Psoas muscle (tissue), 8 donors: ENCODE data around the gene CCNY. TPM values are rescaled to one million over a fixed set of nuclear protein-coding genes. Genes with fewer than 3 reads are reported as not detected.

Source experiments
- ATAC-seq, 4 donors: fragments of 200-7000 bp; cut with Tn5 transposase; one replicate each; pipeline ENCODE4 v1.9.1; 2020; ENCODE audit warnings: moderate library complexity in 3 of 4, mild to moderate bottlenecking in 2 of 4
- DNase-seq, 2 donors: peaks; one replicate each; pipeline ENCODE4 v3.0.0-alpha.2; 2020
- H3K27ac ChIP-seq: fragments of 200-600 bp; one replicate; pipeline ENCODE4 v1.8.0; 2022
- H3K27me3 ChIP-seq, 3 donors: fragments of 200-600 bp in 1 of 3; one replicate each; pipeline versions ENCODE4 v1.6.1 to v1.8.0; 2013 to 2022; ENCODE audit warnings: low read length in 2 of 3, mild to moderate bottlenecking in 2 of 3, moderate library complexity in 1 of 3; ENCODE audit not compliant: insufficient read depth in 3 of 3
- H3K36me3 ChIP-seq, 2 donors: fragments of 200-600 bp in 1 of 2; one replicate each; pipeline versions ENCODE4 v1.6.1 to v1.8.0; 2013 to 2022; ENCODE audit warnings: low read depth in 1 of 2, mild to moderate bottlenecking in 1 of 2, moderate library complexity in 1 of 2; ENCODE audit not compliant: insufficient read depth in 1 of 2
- H3K4me1 ChIP-seq: fragments of 200-600 bp; one replicate; pipeline ENCODE4 v1.8.0; 2022
- H3K4me3 ChIP-seq: fragments of 200-600 bp; one replicate; pipeline ENCODE4 v1.8.0; 2022; ENCODE audit warnings: mild to moderate bottlenecking
- H3K9me3 ChIP-seq: fragments of 200-600 bp; one replicate; pipeline ENCODE4 v1.8.0; 2022
- WGBS, 3 donors: extraction: QIAGEN DNeasy Blood & Tissue Kit; methylation state at CpG; one replicate each; pipeline versions ENCODE4 v1.1.6 to v1.1.7; 2013; 5-methylcytosine and 5-hydroxymethylcytosine counted together
- intact Hi-C, 2 donors: fragments of 100-400 bp; cut with DNase I; formaldehyde crosslinking; loops; one replicate each; pipeline versions ENCODE4 v1.11.0 to v1.14.2; 2022
- polyA plus RNA-seq, 3 donors: library from polyadenylated mRNA; stranded (reverse); fragments of 200-250 nt; gene quantifications; one replicate each; pipeline ENCODE4 v1.2.3, GENCODE V29; 2013
- total RNA-seq, 4 donors: library from RNA; stranded (reverse); fragmentation: NEBNext Ultra II Directional in 2 of 4; extraction: Animal tissue kit (Norgen Biotek cat#: 25700) in 2 of 4; gene quantifications; one replicate each; pipeline versions ENCODE4 v1.2.1 to v1.2.4, GENCODE V29; 2021 to 2023
- TF ChIP-seq, protein P1 (sequence below): fragments of 200-600 bp; IDR thresholded peaks from one replicate; pipeline ENCODE4 v1.8.0; 2022; ENCODE audit warnings: antibody characterized with exemption
- donor health status: healthy with polysubstance abuse.
- donor health status: DM: no; HTN: no; CAD: no; lungs with moderate emphysema.
- donor health status: Bipolar disorder and iron deficiency.
- donor health status: healthy.
- donor health status: DM: yes; HTN: yes; CAD: no.
- donor health status: DM: no; HTN: no; CAD: no.
- donor health status: DM: no; HTN: no; CAD: no.
- donor health status: DM: yes; HTN: yes; CAD: no.

The CCNY gene
- total and polyA plus RNA-seq, 7 donors = 21.2 to 55.8 (median 47.0) TPM

DNA sequence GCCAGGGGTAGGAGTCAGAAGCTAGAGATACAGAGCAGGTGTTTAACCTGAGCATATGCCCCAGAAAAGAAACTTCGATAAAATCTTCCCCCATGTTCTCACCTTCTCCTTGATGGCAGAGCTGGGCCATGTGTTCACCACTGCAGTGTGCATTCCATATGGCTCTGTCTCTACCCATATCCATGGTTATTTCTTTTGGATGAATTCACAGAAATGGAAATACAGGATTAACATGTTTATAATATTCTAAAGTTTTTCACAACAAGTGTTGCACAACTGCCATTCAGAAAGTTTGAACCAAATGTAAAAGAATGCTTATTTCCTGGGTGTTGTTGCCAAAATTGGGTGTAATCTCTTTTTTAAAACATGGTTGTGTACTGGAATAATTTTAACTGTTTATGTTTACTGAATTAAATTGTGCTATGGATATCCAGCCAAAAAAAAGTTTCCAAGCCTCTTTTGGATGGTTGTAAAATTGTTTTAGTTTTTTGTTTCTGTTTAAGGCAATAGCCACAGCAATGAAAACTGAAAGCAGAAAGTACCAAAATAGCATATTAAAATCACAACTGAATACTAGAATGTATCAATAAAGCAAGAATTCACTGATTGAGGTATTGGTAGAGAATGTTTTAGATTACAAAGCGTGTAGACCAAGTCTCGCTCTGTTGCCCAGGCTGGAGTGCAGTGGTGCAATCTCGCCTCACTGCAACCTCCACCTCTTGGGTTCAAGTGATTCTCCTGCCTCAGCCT, 19.9 kb upstream of the CCNY start:
- Histone ChIP-seq H3K27ac (no peak overlapping the region), H3K9me3 (no peaks in the 10 kb centered on the region), H3K4me3 (no peak overlapping the region), H3K36me3 (peaks cover 7 to 36% of the 10 kb centered on the region in 2 donors), H3K4me1 (no peaks in the 10 kb centered on the region), H3K27me3 (no peaks in the 10 kb centered on the region)
- TF ChIP-seq, protein P1, sequence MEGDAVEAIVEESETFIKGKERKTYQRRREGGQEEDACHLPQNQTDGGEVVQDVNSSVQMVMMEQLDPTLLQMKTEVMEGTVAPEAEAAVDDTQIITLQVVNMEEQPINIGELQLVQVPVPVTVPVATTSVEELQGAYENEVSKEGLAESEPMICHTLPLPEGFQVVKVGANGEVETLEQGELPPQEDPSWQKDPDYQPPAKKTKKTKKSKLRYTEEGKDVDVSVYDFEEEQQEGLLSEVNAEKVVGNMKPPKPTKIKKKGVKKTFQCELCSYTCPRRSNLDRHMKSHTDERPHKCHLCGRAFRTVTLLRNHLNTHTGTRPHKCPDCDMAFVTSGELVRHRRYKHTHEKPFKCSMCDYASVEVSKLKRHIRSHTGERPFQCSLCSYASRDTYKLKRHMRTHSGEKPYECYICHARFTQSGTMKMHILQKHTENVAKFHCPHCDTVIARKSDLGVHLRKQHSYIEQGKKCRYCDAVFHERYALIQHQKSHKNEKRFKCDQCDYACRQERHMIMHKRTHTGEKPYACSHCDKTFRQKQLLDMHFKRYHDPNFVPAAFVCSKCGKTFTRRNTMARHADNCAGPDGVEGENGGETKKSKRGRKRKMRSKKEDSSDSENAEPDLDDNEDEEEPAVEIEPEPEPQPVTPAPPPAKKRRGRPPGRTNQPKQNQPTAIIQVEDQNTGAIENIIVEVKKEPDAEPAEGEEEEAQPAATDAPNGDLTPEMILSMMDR = no peak
- DNase-seq (no peak), ATAC-seq (no peak)
- intact Hi-C loops = no loop called here
- 71 to 95% (median 72%) methylated on average over 4 of the region's 4 CpGs for WGBS, 3 donors

DNA sequence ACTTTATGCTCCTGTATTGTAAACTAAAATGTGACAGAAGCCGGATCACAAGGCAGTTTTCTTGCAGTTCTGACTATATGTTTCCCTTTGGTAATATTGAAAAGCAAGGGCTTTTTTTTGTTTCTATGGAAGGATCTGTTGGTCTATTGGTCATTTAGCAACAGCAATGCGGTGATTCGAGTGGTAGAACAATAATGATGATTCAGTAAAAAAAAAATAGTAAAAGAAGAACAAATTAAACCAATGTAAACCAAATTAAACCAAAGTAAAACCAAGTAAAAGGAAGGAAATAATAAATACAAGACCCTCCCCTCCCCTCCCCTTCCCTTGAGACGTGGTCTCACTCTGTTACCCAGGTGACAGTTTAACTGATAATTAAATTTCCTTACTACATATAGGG, 17.8 kb upstream of the CCNY start:
- Histone ChIP-seq H3K4me1 (no peaks in the 10 kb centered on the region), H3K27me3 (no peaks in the 10 kb centered on the region), H3K36me3 (peaks cover 10 to 39% of the 10 kb centered on the region in 2 donors), H3K9me3 (peaks cover 9% of the 10 kb centered on the region), H3K4me3 (no peak overlapping the region), H3K27ac (no peak overlapping the region)
- TF ChIP-seq, protein P1 = no peak
- ATAC-seq = no peak
- no peak for DNase-seq
- intact Hi-C loops = no loop called here
- 95 to 99% (median 96%) methylated on average over 4 of the region's 4 CpGs for WGBS, 3 donors

DNA sequence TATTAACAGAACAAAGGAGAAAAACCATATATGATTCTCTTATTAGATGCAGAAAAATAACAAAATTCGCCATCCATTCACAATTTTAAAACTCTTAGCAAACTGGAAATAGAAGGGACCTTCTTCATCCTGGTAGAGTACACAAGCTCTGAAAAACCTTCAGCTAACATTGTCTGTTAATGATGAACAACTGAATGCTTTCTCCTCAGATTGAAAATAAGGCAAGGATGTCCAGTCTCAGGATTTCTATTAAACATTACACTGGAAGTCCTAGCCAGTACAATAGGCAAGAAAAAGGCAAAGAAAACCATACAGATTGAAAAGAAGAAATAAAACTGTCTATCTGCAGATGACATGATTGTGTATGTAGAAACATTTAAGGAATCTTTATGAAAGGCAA, 16.0 kb upstream of the CCNY start:
- H3K4me3 ChIP-seq = no peak overlapping the region
- H3K27ac ChIP-seq = no peak overlapping the region
- H3K9me3 ChIP-seq = peaks cover 9% of the 10 kb centered on the region
- ATAC-seq = no peak
- TF ChIP-seq, protein P1 = no peak
- WGBS, 3 donors = 95 to 98% (median 96%) methylated on average over 1 of the region's 1 CpG
- peaks cover 10 to 34% of the 10 kb centered on the region in 2 donors for H3K36me3 ChIP-seq
- H3K4me1 ChIP-seq = peaks cover 4% of the 10 kb centered on the region
- intact Hi-C loops = loop anchor here in 1 of 2 donors (10.0 kb wide), 1 partner anchor 76 kb away; no protein-coding TSS in a partner anchor
- DNase-seq = no peak
- H3K27me3 ChIP-seq = no peaks in the 10 kb centered on the region

DNA sequence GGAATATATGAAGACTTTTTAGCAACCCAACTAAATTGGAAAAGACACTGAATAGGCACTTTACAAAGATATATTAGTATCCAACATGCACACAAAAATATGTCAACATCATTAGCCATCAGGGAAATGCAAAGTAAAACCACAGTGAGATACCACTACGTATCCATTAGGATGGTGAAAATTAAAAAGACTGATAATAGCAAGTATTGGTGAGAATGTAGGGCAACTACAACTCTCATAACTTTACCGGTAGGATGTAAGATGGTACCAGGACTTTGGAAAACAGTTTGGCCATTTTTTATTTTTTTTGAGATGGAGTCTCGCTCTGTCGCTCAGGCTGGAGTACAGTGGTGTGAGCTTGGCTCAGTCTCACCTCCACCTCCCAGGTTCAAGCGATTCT, 13.7 kb upstream of the CCNY start:
- TF ChIP-seq, protein P1 = no peak
- ATAC-seq (no peak), DNase-seq (no peak)
- H3K9me3 ChIP-seq = peaks cover 9% of the 10 kb centered on the region
- H3K4me1 ChIP-seq = peaks cover 4% of the 10 kb centered on the region
- H3K27me3 ChIP-seq = no peaks in the 10 kb centered on the region
- intact Hi-C loops = loop anchor here in 1 of 2 donors (10.0 kb wide), 1 partner anchor 78 kb away; no protein-coding TSS in a partner anchor
- peaks cover 3 to 17% of the 10 kb centered on the region in 2 donors for H3K36me3 ChIP-seq
- WGBS, 3 donors = 98 to 100% (median 99%) methylated on average over 5 of the region's 5 CpGs
- no peak overlapping the region for H3K4me3 ChIP-seq
- no peak overlapping the region for H3K27ac ChIP-seq
